ENCODE results near the gene GGN. TPM values are rescaled to one million over a fixed set of nuclear protein-coding genes. Genes with fewer than 3 reads are reported as not detected.

The GGN gene, protein sequence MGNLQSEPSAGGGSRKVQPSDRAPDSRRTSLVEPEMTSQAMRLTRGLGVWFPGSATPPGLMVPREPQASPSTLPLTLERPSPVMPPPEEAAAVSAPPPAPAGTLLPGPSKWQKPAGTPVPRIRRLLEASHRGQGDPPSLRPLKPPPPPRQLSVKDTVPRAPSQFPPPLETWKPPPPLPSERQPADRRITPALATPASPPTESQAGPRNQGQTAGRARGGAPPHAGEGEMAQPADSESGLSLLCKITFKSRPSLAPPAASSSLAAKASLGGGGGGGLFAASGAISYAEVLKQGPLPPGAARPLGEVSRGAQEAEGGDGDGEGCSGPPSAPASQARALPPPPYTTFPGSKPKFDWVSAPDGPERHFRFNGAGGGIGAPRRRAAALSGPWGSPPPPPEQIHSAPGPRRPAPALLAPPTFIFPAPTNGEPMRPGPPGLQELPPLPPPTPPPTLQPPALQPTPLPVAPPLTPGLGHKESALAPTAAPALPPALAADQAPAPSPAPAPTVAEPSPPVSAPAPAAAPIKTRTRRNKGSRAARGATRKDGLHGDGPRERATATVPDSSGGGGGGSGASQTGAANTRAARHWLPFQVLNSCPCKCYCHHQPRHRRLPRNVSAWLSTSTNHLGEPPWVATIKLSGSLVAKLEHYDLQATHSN
- not detected in 2 replicates for total RNA-seq (2016; rRNA removed; fragmentation: Illumina TruSeq; extraction: Trizol)
- total RNA-seq (2016; cell fraction: cytosol; rRNA removed; fragmentation: Illumina TruSeq; extraction: Trizol; ENCODE audit: low read depth) = not detected in 2 replicates
- not detected in 2 replicates for total RNA-seq (2016; cell fraction: insoluble cytoplasmic fraction; rRNA removed; fragmentation: Illumina TruSeq; extraction: Trizol)
- total RNA-seq (2016; cell fraction: membrane; rRNA removed; fragmentation: Illumina TruSeq; extraction: Trizol) = not detected in 2 replicates
- total RNA-seq (2016; cell fraction: nucleus; rRNA removed; fragmentation: Illumina TruSeq; extraction: Trizol) = not detected in 2 replicates
- polyA plus RNA-seq (2011; rRNA removed) = 0.07 TPM in 1 of 2 replicates, not detected in the other
- not detected in 2 replicates for polyA plus RNA-seq (2011; cell fraction: cytosol; rRNA removed)
- polyA plus RNA-seq (2011; cell fraction: nucleus; rRNA removed) = 0.06 and 0.14 TPM in 2 replicates
- polyA plus RNA-seq (2012) = 0.08 and 0.28 TPM in 2 replicates
- polyA plus RNA-seq (2016; cell fraction: cytosol; fragmentation: Illumina TruSeq; extraction: Trizol; ENCODE audit: low read depth) = not detected in 2 replicates
- polyA plus RNA-seq (2016; cell fraction: insoluble cytoplasmic fraction; fragmentation: Illumina TruSeq; extraction: Trizol; ENCODE audit: low read depth) = not detected in 2 replicates
- not detected in 2 replicates for polyA plus RNA-seq (2016; cell fraction: membrane; fragmentation: Illumina TruSeq; extraction: Trizol; ENCODE audit: low read depth)
- not detected in 2 replicates for polyA plus RNA-seq (2016; cell fraction: nucleus; fragmentation: Illumina TruSeq; extraction: Trizol; ENCODE audit: insufficient read depth, low read depth)
- not detected in 2 replicates for polyA minus RNA-seq (2011; rRNA and poly(A)+ RNA removed; ENCODE audit: low replicate concordance)
- not detected in 2 replicates for polyA minus RNA-seq (2011; cell fraction: cytosol; rRNA and poly(A)+ RNA removed)
- polyA minus RNA-seq (2011; cell fraction: nucleus; rRNA and poly(A)+ RNA removed) = not detected in 2 replicates
- Bru-seq, nascent RNA = percentile 14 among the genes with signal in this experiment
- not detected for BruChase-seq, experiment 1, labeled RNA remaining after a 6-hour chase
- BruChase-seq, experiment 2, labeled RNA remaining after a 2-hour chase = not detected
- long read RNA-seq, experiment 1 = 0 reads
- long read RNA-seq, experiment 2 = 0 reads

DNA sequence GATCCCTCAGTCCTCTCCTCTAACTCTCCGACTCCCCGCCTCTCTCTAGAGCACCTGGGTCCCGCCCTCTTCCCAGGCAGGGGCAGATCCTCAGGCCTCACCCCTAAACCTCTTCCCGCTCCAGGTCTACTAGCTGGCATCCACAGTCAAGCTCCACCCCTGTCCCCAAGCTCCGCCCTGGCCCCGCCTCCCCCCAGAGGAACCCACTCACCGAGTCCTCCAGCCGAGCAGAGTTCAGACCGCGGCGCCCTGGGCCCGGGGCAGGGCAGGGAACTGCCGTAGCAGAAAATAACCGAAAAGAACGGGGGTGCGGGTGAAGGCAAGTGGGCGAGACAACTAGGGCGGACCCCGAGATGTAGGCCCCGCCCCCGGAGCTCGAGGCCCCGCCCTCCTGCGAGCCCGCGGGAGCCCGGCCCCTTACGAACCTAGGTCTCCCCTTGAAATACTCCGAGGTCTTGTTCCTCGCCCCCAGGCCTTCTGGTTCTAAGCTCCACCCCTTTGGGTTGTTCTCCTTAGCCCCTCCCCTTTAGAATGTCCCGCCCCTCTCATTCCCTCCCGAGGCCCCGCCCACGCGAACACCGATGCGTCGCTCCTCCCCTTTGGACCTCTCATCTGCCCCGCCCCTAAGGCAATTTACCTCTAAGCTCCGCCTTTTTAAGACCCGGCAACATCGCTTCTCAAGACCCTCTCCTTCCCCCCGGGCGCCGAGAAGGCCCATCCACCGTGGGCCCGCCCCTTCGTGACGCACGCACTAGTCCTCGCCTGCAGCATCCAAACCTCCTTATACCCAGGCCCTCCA is at the start of gene GGN:
TSS of gene GGN (minus strand) at position 485 of the 799 bp plus-strand sequence. CDS start 773 bp downstream, outside the sequence.
- WGBS (ENCODE audit: low lambda C conversion rate) = 7% methylated on average over 47 of the region's 51 CpGs
- H3K79me2 ChIP-seq (ENCODE audit: insufficient read depth, low read length) = no peaks in the 10 kb centered on the region
- H2AFZ ChIP-seq (ENCODE audit: low read length) = no peak within 1 kb of the TSS
- no peaks in the 10 kb centered on the region; the same call in 1 of the 2 replicates for H4K20me1 ChIP-seq (ENCODE audit: insufficient read depth, low read length)
- peak within 1 kb of the TSS; percentile 89 for H3K4me2 ChIP-seq (ENCODE audit: low read depth, low read length)
- POLR2A ChIA-PET = interaction anchor here (1.3 to 4.0 kb wide), 5 partner anchors 12 to 231 kb away, joined by 4 to 49 read pairs (median 5); partner anchors contain the start of genes EIF3K, FAM98C and PSMD8
- ATAC-seq (peak; percentile 63), FAIRE-seq (no peak), DNase-seq (ENCODE audit: low spot score) (peak; percentile 49)
- CTCF ChIA-PET (ENCODE audit: low intra/inter-chr PET ratio, low total read pairs) = no interaction called here
- no peaks in the 10 kb centered on the region for H3K9me3 ChIP-seq (ENCODE audit: low read length)
- peaks cover 3 to 12% of the 10 kb centered on the region in 2 experiments; a peak in 3 of 5 replicates for H3K36me3 ChIP-seq (replicated peaks in 1 of 2; ENCODE audit: control insufficient read depth in 1 of 2, insufficient read depth in 2 of 2, low read length in 2 of 2)
- intact Hi-C loops (cut with micrococcal nuclease; ENCODE audit: unreplicated experiment) = no loop called here
- no peak within 1 kb of the TSS for H3K27ac ChIP-seq (ENCODE audit: extremely low read length, insufficient read depth, low read length)
- in situ Hi-C loops (cut with HindIII; ENCODE audit: extremely low pct_ligation_motif_present, low pct_unique_long_range_greater_than_20kb) = no loop called here
- H3K4me3 ChIP-seq (replicated peaks in 1 of 3; ENCODE audit: insufficient read depth in 1 of 3, low read depth in 2 of 3, low read length in 3 of 3) = peak within 1 kb of the TSS; percentile 46 to 71 (median 63)
- 0 out of 2 replicates have a peak within 1 kb of the TSS, but pooled peaks have one; percentile 13 for H3K9ac ChIP-seq (ENCODE audit: insufficient read depth, low read depth, low read length)
- H3K4me1 ChIP-seq (ENCODE audit: insufficient read depth, low read length) = peaks cover 36% of the 10 kb centered on the region
- H3K27me3 ChIP-seq (ENCODE audit: control insufficient read depth in 1 of 2, insufficient read depth in 2 of 2, low read length in 2 of 2) = peaks cover 2 to 20% of the 10 kb centered on the region in 2 experiments; a peak in 3 of 5 replicates
- no TSS peak for BruUV-seq (replicated peaks)
- TF ChIP-seq, protein P1, sequence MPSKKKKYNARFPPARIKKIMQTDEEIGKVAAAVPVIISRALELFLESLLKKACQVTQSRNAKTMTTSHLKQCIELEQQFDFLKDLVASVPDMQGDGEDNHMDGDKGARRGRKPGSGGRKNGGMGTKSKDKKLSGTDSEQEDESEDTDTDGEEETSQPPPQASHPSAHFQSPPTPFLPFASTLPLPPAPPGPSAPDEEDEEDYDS (CRISPR knock-in tag; IDR thresholded peaks at IDR 0.05) = 0 out of 2 replicates have a peak, but pooled peaks have one; percentile 21
- TF ChIP-seq AGO2 (optimal IDR thresholded peaks at IDR 0.05; ENCODE audit: low read depth, low read length) (peak; percentile 63), ZFY (CRISPR knock-in tag; IDR thresholded peaks at IDR 0.05) (0 out of 2 replicates have a peak, but pooled peaks have one; percentile 36), MEF2D (CRISPR knock-in tag; IDR thresholded peaks at IDR 0.05) (no peak), PHF21A (CRISPR knock-in tag; IDR thresholded peaks at IDR 0.05) (no peak), ZNF530 (CRISPR knock-in tag; IDR thresholded peaks at IDR 0.05; ENCODE audit: low read depth) (no peak), ZFX (CRISPR knock-in tag; IDR thresholded peaks at IDR 0.05; ENCODE audit: low read depth) (peak; percentile 48), POLR2G (IDR thresholded peaks at IDR 0.05; ENCODE audit: low read depth, low read length) (peak; percentile 38; the same call in 1 of the 2 replicates), AGO1 (IDR thresholded peaks at IDR 0.05; ENCODE audit: low read depth, low read length, poor library complexity, severe bottlenecking) (peak; percentile 81)
- TF ChIP-seq, protein P2, sequence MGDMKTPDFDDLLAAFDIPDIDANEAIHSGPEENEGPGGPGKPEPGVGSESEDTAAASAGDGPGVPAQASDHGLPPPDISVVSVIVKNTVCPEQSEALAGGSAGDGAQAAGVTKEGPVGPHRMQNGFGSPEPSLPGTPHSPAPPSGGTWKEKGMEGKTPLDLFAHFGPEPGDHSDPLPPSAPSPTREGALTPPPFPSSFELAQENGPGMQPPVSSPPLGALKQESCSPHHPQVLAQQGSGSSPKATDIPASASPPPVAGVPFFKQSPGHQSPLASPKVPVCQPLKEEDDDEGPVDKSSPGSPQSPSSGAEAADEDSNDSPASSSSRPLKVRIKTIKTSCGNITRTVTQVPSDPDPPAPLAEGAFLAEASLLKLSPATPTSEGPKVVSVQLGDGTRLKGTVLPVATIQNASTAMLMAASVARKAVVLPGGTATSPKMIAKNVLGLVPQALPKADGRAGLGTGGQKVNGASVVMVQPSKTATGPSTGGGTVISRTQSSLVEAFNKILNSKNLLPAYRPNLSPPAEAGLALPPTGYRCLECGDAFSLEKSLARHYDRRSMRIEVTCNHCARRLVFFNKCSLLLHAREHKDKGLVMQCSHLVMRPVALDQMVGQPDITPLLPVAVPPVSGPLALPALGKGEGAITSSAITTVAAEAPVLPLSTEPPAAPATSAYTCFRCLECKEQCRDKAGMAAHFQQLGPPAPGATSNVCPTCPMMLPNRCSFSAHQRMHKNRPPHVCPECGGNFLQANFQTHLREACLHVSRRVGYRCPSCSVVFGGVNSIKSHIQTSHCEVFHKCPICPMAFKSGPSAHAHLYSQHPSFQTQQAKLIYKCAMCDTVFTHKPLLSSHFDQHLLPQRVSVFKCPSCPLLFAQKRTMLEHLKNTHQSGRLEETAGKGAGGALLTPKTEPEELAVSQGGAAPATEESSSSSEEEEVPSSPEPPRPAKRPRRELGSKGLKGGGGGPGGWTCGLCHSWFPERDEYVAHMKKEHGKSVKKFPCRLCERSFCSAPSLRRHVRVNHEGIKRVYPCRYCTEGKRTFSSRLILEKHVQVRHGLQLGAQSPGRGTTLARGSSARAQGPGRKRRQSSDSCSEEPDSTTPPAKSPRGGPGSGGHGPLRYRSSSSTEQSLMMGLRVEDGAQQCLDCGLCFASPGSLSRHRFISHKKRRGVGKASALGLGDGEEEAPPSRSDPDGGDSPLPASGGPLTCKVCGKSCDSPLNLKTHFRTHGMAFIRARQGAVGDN (CRISPR knock-in tag; IDR thresholded peaks at IDR 0.05) = peak; percentile 41
